ENCODE measurements around the gene ABCF1.

DNA sequence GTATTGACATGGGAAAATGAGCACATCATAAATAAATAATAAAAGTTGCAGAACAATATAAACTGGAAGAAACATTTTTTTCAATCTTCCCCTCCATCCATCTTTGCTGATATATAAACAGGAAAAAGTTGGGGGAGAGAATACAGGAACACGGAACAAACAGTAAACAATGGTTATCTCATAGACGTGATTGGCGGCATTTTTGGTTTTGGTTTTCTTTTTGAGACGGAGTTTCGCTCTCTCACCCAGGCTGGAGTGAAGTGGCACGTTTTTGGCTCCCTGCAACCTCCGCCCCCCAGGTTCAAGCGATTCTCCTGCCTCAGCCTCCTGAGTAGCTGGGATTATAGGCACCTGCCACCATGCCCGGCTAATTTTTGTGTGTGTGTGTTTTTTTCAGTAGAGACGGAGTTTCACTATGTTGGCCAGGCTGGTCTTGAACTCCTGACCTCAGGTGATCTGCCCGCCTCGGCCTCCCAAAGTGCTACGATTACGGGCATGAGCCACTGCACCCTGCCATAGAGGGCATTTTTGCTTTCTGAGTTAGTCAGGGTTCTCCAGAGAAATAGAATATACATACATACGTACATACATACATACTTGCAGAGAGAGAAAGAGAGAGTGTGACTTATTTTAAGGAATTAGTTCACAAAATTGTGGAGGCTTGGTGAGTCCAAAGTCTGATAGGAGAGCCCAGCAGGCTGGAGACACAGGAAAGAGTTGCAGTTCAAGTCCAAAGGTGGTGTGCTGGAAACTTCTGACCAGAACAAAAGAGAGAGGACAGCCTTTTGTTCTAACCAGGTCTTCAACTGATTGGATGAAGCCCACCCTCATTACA, 37.6 kb upstream of the ABCF1 start:
- TF ChIP-seq CTCF (conservative IDR thresholded peaks at IDR 0.05) = no peak
- TF ChIP-seq EZH2 (IDR thresholded peaks at IDR 0.05; ENCODE audit: low read depth) = no peak

Data from PC-9 (cell line).